AG10803 (cell line): ENCODE data around the gene PPTC7.

Experiments
- DNase-seq: peaks from one replicate; pipeline ENCODE4 v3.0.0; 2010; ENCODE audit warnings: low read depth
- H3K4me3 ChIP-seq: 2 replicates; pipeline ENCODE4 v1.5.1; 2011; ENCODE audit warnings: mild to moderate bottlenecking, low read length, control low read depth
- TF ChIP-seq, protein P1 (sequence below): conservative IDR thresholded peaks from 2 replicates; pipeline ENCODE4 v1.5.1; 2011; ENCODE audit warnings: mild to moderate bottlenecking, low read length, control low read depth, inconsistent platforms

Gene PPTC7

GRCh38 chr12:110556705-110557104, 26.4 kb downstream of the PPTC7 start:
- no peak overlapping the region for H3K4me3 ChIP-seq
- DNase-seq, result no peak
- TF ChIP-seq, protein P1, sequence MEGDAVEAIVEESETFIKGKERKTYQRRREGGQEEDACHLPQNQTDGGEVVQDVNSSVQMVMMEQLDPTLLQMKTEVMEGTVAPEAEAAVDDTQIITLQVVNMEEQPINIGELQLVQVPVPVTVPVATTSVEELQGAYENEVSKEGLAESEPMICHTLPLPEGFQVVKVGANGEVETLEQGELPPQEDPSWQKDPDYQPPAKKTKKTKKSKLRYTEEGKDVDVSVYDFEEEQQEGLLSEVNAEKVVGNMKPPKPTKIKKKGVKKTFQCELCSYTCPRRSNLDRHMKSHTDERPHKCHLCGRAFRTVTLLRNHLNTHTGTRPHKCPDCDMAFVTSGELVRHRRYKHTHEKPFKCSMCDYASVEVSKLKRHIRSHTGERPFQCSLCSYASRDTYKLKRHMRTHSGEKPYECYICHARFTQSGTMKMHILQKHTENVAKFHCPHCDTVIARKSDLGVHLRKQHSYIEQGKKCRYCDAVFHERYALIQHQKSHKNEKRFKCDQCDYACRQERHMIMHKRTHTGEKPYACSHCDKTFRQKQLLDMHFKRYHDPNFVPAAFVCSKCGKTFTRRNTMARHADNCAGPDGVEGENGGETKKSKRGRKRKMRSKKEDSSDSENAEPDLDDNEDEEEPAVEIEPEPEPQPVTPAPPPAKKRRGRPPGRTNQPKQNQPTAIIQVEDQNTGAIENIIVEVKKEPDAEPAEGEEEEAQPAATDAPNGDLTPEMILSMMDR, result no peak

- DNase-seq, result peak; percentile 86
- peak overlapping the region; percentile 6 for H3K4me3 ChIP-seq
Observed at GRCh38 chr12:110555577-110556406, 27.3 kb downstream of the PPTC7 start.

GRCh38 chr12:110554184-110554583, 28.9 kb downstream of the PPTC7 start:
- DNase-seq, result no peak
- TF ChIP-seq, protein P1, result no peak
- H3K4me3 ChIP-seq, result no peak overlapping the region

More at GRCh38 chr12:110555577-110556406, 27.3 kb downstream of the PPTC7 start:
- TF ChIP-seq, protein P1, result no peak

GRCh38 chr12:110550981-110551380, 32.1 kb downstream of the PPTC7 start:
- H3K4me3 ChIP-seq, result no peak overlapping the region
- DNase-seq, result no peak
- TF ChIP-seq, protein P1, result no peak

DNA sequence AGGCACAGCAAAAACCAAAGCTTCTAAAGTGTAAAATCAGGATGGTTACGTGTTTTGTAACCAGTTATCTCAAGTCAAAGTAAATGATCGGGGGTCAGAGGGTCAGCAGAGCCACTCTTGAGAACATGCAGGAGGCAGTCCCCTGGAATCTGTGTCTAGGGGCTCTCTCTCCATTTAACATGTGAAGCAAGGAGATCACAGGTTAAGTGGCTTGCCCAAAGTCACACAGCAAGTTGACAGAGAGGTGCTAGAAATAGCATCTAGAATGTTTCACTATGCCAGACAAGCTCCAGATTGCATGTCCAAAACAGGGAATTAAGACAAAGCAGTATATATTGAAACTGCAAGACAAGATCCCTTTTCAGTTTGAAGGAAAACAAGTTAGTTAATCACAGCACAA, 33.4 kb downstream of the PPTC7 start:
- H3K4me3 ChIP-seq, result no peak overlapping the region
- TF ChIP-seq, protein P1, result no peak

GRCh38 chr12:110548678-110549077, 34.4 kb downstream of the PPTC7 start:
- TF ChIP-seq, protein P1, result no peak

More for the DNA sequence above, 33.4 kb downstream of the PPTC7 start:
- DNase-seq, result no peak

GRCh38 chr12:110547090-110547489, 36.0 kb downstream of the PPTC7 start:
- TF ChIP-seq, protein P1, result no peak
- DNase-seq, result no peak
- no peak overlapping the region for H3K4me3 ChIP-seq

More at GRCh38 chr12:110548678-110549077, 34.4 kb downstream of the PPTC7 start:
- DNase-seq, result peak; percentile 70
- H3K4me3 ChIP-seq, result no peak overlapping the region
